NCI-H2196 treated with DMSO at 0.1 percent for 48 hours (cell line): ENCODE results near the gene SUCLG1.

Experiments
- DNase-seq: peaks from one replicate; lab custom pipeline; 2025; ENCODE audit not compliant: unreplicated experiment; lab: John Stamatoyannopoulos, UW

The SUCLG1 gene

GRCh38 chr2:84467389-84467788 lies 8.3 kb upstream of the SUCLG1 start:
- DNase-seq, result no peak

DNA sequence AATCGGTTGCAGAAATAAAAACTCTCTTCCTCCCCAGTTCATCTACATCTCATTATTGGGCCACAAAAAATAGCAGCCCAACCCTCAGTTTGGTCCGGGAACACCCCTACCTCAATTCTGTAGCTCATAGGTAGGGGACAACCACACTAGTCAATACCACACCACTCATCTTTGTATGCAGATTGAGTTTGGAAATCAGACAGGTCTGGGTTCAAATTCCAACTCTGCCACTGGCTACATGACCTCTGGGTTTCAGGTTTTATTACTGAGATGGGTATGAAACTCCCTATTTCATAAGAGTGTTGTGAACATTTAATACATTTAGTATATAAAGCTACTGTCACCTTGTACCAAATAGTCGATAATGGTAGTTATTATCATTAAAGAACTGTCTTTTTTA lies 2.2 kb upstream of the SUCLG1 start:
- DNase-seq, result no peak

GRCh38 chr2:84460670-84461069 lies 1.6 kb upstream of the SUCLG1 start:
- DNase-seq, result no peak

DNA sequence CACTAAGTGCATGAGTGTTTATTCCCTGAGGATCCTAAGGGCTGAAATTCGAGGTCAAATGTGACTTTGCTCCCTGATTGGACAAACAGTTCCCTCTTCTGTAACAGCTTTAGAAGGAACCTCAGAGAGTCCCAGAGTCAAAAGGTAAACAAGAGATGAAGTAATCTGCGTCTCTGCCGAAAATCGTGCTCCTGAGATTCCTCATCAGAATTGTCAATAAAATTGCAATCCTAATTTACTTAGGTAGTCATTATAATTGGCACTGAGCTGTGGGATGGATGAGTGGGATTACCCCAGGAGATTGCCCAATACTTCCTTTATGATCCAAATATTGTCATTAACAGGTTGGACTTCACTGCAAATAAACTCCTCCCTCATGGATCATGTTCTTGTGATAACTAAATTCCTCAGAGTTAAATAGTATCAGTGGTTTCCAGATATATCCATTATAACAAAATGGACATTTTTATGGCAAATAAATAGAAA lies 907 bp upstream of the SUCLG1 start:
- no peak for DNase-seq

GRCh38 chr2:84458551-84459017 lies 496 bp downstream of the SUCLG1 start:
- DNase-seq, result no peak

DNA sequence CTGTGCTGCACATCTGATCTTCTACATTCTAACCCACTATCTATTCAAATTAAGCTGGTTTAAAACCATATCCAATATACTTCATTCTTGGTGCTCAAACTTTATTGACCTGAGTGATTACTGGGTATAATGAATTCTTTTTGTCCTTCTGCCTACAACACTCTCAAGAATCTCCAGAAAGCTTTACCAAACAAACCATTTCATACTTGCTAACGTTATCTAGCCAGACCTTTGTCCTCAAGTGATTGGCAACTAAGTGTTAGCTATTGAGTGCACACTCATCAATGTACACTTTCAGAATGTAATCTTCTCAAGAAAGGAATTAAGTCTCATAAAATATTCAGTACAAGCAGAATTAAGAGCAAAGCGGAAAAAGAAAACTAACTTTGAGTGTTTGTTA lies 1.4 kb downstream of the SUCLG1 start:
- no peak for DNase-seq

GRCh38 chr2:84456156-84456555 lies 2.9 kb downstream of the SUCLG1 start:
- DNase-seq, result no peak

GRCh38 chr2:84454581-84454980 lies 4.5 kb downstream of the SUCLG1 start:
- DNase-seq, result no peak

GRCh38 chr2:84452624-84453023 lies 6.5 kb downstream of the SUCLG1 start:
- no peak for DNase-seq

- DNase-seq, result no peak
Measured at GRCh38 chr2:84451579-84451978, 7.5 kb downstream of the SUCLG1 start.

DNA sequence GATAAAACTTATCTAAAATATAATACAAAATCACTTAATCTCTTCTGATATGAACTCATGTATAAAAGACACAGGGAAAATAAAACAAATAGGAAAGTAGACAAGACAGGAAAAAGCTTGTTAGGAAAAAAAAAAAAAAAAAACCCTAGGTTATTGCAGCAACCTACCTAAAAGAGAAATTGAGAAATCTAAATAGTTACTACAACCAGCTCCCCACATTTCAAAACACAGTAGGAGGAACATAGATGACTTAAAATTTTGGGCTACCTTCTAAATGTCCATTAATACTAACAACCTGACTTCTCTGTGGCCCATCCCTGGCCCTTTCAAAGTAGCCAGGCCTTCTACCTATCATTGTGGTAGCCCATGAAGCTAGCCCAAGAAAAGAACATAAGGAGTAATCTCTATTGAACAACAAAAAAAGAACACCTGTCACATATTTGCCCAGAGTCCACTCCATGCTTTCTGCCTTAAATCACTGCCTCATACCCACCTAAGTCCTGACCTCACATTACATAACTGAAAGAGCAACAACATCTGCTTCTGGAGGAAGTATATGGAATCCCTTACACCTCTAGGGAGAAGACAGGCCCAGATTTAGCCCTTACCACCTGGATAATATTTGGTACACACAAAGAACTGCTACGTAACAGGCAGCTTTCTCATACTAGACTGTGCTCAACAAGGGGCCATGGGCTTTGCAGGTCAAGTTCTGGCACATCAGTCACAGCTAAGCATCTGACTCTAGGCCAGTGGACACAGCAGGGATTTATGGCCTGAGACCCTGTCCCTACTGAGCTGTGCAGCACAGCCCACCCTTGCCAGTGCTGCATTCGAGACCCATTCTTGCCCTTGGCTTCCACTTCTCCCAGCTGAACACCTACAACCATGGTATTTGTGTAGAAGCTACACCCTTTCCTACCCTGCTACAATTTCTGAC lies 8.5 kb downstream of the SUCLG1 start:
- no peak for DNase-seq

- no peak for DNase-seq
Measured at GRCh38 chr2:84449711-84450110, 9.4 kb downstream of the SUCLG1 start.

- no peak for DNase-seq
Measured at GRCh38 chr2:84449055-84449454, 10.0 kb downstream of the SUCLG1 start.

- DNase-seq, result no peak
Measured at GRCh38 chr2:84443477-84443876, 15.6 kb downstream of the SUCLG1 start.

DNA sequence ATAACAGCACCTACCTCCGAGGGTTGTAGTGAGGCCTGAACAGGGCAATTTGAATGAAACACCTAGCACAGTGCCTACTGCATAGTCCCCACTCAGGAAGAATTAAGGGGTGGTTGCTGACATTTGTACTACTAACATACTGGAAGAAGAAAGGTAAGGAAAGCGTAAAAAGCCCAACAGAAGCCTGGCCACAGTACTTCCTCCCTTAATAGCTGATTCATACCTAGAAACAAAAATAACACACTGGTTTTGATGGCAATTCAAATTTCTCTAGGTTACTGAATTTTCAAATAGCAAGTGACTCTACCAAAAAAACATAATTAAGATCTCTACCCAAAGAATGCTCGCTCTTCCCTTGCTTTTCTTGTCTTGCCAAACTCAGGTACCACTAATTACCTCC lies 16.2 kb downstream of the SUCLG1 start:
- no peak for DNase-seq

- DNase-seq, result no peak
Measured at GRCh38 chr2:84441505-84441904, 17.6 kb downstream of the SUCLG1 start.

DNA sequence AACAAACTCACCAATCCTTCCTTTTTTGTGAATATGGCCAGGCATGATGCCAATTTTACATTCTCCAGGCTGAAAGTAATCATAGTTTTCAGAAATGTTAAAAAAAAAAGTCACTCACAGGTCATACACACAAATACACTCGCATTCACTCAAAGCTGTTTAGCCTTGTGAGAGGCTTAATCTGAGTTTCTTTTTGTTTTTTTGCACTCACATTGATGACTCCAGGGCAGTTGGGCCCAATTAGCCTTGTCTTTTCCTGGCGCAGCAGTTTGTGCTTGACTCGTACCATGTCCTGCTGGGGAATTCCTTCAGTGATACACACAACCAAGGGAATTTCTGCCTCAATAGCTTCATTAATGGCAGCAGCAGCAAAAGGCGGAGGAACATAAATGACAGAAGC lies 18.0 kb downstream of the SUCLG1 start:
- DNase-seq, result no peak

- no peak for DNase-seq
Measured at GRCh38 chr2:84435345-84436025, 23.6 kb downstream of the SUCLG1 start.

GRCh38 chr2:84429328-84429727 lies 29.8 kb downstream of the SUCLG1 start:
- no peak for DNase-seq

DNA sequence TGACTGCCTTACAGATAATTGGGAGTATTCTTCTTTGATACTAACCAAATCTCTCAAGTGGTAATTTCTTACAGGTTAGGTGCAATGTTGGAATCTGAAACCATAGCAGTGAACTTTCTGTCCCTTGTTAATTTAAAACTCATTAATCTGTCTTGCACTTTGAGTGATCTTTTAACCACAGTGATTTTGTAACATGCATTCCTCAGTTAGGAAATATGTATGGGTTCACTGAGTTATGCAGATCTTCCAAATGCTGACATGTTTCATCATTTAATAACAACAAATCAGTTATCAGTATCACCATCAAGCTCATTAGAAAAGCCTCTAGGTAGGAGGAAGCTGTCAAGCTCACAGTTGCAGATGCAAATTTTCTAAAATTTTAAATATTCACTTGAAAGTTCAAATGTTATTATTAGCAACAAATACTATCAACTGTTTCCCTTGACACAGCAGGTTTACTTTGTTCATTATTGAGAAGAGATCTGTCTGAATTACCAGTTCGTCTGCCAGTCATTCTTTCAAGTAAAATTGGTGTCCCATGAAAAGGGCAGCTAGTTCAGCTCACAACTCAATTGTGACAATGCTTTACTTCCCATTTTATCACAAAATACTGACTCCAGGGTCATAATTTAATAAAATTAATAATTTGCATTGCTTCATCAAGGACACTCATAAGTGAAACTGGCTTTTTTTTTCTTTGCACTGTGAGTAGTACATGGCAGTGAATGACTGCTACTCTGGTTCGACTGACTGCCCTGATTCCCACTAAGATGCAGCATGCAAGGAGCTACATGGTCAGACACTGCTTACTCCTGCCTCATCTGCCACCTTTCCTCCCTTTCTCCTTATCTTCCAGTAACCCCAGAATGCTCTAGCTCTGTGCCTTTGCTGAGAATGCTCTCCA lies 31.6 kb downstream of the SUCLG1 start:
- no peak for DNase-seq

DNA sequence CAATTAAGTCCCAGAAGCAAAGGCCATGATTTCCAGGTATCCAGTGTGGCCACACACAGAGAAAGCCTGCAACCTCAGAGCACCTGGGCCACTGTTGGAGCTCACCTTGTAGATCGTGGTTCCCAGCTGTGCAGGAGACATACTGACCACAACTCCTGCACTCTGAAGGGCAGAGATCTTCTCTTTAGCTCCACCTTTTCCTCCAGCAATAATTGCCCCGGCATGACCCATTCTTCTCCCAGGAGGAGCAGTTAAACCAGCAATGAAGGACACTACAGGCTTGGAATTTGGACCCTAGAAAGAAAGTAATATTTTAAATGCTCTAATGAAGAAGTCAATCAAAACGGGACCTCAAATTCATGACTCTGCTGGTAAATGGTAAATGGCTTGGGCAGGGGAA lies 33.8 kb downstream of the SUCLG1 start:
- no peak for DNase-seq
